GM06990 (cell line): Measurements from ENCODE around the gene PIGN.

ENCODE experiments used
- DNase-seq: peaks from one replicate; pipeline ENCODE4 v3.0.0-alpha.2; 2011; ENCODE audit not compliant: insufficient read length; ENCODE audit errors: extremely low read depth
- H3K27me3 ChIP-seq: replicated peaks from 2 replicates; pipeline ENCODE4 v1.6.0; 2011; ENCODE audit warnings: low read length; ENCODE audit not compliant: control insufficient read depth, insufficient read depth
- H3K36me3 ChIP-seq: 2 replicates; pipeline ENCODE4 v1.5.1; 2011; ENCODE audit warnings: low read length; ENCODE audit not compliant: control insufficient read depth, insufficient read depth
- H3K4me3 ChIP-seq: replicated peaks from 2 replicates; pipeline ENCODE4 v1.5.1; 2011; ENCODE audit warnings: low read depth, mild to moderate bottlenecking, control low read depth, low read length
- TF ChIP-seq, protein P1 (sequence below): IDR thresholded peaks from 2 replicates; pipeline ENCODE4 v1.5.1; 2011; ENCODE audit warnings: low read length, control low read depth, mild to moderate bottlenecking, inconsistent platforms; ENCODE audit not compliant: insufficient read depth, poor library complexity, severe bottlenecking

The PIGN gene

DNA sequence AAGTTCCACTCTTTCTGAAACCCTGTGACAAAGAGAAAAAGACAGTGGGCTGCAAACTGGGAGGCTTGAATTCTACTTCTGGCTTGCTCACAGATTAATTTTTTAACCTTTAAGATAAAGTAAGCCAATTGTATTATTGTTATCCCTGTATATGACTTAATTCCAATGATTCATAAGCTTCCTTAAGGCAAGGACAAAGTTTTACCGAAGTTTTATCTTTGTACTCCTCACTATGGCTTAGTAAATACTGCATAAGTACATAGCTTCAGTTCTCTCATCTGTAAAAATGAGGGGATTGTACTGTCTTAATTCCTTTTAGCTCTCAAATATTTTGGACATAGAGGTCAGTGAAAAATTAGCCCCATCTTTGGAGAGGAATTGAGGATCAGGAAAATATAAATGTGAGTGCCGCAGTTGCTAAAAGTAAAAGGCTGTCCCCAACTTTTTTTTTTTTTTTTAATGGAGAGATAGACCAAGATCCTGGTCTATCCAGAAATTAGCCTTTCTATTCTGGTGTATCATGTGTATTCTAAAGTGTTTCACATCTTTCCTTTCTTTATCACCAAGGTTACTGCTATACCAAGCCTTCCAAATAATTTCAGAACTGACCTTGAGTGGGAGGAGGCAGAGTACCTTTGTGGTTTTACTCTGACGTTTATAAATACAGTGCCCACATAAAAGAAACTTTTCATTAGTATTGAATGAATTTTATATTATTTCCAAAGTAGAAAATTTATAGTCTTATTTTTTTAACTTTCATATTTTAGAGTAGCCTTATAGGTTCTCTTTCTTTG lies 13.5 kb upstream of the PIGN start:
- TF ChIP-seq, protein P1, sequence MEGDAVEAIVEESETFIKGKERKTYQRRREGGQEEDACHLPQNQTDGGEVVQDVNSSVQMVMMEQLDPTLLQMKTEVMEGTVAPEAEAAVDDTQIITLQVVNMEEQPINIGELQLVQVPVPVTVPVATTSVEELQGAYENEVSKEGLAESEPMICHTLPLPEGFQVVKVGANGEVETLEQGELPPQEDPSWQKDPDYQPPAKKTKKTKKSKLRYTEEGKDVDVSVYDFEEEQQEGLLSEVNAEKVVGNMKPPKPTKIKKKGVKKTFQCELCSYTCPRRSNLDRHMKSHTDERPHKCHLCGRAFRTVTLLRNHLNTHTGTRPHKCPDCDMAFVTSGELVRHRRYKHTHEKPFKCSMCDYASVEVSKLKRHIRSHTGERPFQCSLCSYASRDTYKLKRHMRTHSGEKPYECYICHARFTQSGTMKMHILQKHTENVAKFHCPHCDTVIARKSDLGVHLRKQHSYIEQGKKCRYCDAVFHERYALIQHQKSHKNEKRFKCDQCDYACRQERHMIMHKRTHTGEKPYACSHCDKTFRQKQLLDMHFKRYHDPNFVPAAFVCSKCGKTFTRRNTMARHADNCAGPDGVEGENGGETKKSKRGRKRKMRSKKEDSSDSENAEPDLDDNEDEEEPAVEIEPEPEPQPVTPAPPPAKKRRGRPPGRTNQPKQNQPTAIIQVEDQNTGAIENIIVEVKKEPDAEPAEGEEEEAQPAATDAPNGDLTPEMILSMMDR: no peak
- Histone ChIP-seq H3K36me3 (no peaks in the 10 kb centered on the region; the same call in none of the 2 replicates), H3K4me3 (no peak overlapping the region), H3K27me3 (no peaks in the 10 kb centered on the region)
- DNase-seq: no peak

DNA sequence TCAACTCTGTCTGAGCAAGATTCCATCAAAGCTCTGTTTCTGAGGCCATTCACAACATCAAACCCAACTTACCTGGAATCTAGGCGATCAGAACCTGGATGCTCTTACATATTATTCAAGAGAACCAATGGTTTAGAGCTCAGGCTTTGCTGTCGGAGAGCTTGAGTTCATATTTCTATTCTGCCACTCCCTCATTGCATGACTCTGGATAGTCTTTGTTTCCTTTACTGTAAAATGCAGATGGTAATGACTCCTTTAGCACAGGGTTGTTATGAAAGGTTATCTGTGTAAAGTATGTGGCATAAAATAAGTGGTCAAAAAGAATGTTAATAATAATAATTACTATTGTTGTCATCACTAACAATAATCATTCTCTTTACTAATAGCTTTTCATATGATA lies 12.8 kb upstream of the PIGN start:
- TF ChIP-seq, protein P1: no peak

DNA sequence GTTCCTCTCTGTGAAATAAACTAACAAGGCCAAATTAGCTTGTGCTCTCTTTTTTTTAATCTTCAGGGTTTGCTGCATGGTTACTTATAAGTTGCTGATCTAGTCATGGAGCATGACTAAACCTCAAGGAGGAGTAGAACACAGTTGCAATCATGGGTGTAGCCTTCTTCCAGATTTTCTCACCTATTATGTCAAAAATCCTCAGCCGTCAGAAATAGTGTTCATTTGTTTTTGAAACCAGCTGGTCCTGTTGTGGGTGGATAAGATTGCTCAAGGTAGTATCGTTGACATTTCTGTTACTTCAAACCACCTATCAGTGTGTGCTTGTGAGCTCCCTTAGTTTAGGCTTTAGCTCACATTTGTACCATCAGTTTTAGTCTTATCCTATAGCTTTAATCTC lies 11.4 kb upstream of the PIGN start:
- Histone ChIP-seq H3K27me3 (no peaks in the 10 kb centered on the region), H3K36me3 (no peaks in the 10 kb centered on the region; the same call in 1 of the 2 replicates), H3K4me3 (no peak overlapping the region)
- DNase-seq: no peak
- TF ChIP-seq, protein P1: no peak

More for the DNA sequence above, 12.8 kb upstream of the PIGN start:
- H3K4me3 ChIP-seq: no peak overlapping the region
- no peaks in the 10 kb centered on the region; the same call in none of the 2 replicates for H3K36me3 ChIP-seq
- H3K27me3 ChIP-seq: no peaks in the 10 kb centered on the region
- DNase-seq: no peak

DNA sequence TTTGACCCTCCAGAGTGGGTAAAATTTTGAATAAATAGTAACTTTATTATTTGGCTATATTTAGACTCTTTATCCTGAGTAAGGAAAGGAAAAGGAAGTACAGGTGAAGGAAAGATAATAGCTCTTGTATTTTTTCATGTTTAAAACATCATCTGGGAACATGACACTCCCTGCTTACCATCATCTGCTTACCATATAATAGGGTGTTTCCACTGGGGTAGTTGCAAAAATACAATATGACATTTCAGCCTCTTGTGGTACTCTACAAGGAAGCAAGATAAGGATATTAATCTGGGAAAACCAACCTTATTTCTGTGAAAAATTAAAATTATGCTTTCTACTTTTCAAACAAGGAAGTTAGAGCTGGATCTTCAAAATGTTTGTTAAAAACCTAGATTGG lies 10.1 kb upstream of the PIGN start:
- Histone ChIP-seq H3K4me3 (no peak overlapping the region), H3K27me3 (no peaks in the 10 kb centered on the region), H3K36me3 (no peaks in the 10 kb centered on the region; the same call in 1 of the 2 replicates)
- TF ChIP-seq, protein P1: no peak
- no peak for DNase-seq

DNA sequence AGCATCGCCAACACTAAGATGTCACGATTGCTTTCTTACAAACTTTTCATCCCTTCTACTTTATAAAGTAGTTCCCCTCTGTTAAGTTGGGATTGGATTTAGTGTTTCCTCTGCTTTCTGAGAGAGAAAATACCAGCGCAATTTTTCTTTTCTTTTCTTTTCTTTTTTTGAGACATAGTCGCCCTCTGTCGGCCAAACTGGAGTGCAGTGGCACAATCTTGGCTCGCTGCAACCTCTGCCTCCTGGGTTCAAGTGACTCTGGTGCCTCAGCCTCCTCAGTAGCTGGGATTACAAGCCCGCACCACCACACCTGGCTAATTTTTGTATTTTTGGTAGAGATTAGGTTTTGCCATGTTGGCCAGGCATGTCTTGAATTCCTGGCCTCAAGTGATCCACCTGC lies 9.2 kb upstream of the PIGN start:
- Histone ChIP-seq H3K27me3 (no peaks in the 10 kb centered on the region), H3K36me3 (no peaks in the 10 kb centered on the region; the same call in 1 of the 2 replicates), H3K4me3 (no peak overlapping the region)
- no peak for DNase-seq
- TF ChIP-seq, protein P1: peak; percentile 3
